Measurements from ENCODE around the gene TMEM154.
A peak's percentile ranks its signal among the peaks of the same experiment; 100 is the strongest.
"Not testable (repeated sequence)": the region's sequence is repeated elsewhere in the genome, so short reads cannot be mapped to it uniquely, and the experiment has no call there.

TMEM154 gene

GRCh38 chr4:152667781-152668180 is 12.0 kb downstream of the TMEM154 start:
- DNase-seq (ENCODE audit: low read depth in 2 of 2) = no peak

GRCh38 chr4:152666946-152667345 is 12.9 kb downstream of the TMEM154 start:
- DNase-seq (ENCODE audit: low read depth in 2 of 2) = no peak

- no peak for DNase-seq (ENCODE audit: low read depth in 2 of 2)
Observed at GRCh38 chr4:152665691-152666395, 14.0 kb downstream of the TMEM154 start.

GRCh38 chr4:152664067-152664378 is 15.8 kb downstream of the TMEM154 start:
- not testable (repeated sequence) for DNase-seq (ENCODE audit: low read depth in 2 of 2)

GRCh38 chr4:152663203-152664066 is 16.4 kb downstream of the TMEM154 start:
- no peak for DNase-seq (ENCODE audit: low read depth in 2 of 2)

GRCh38 chr4:152661649-152662048 is 18.1 kb downstream of the TMEM154 start:
- DNase-seq (ENCODE audit: low read depth in 2 of 2) = no peak

GRCh38 chr4:152660526-152660925 is 19.3 kb downstream of the TMEM154 start:
- no peak for DNase-seq (ENCODE audit: low read depth in 2 of 2)

GRCh38 chr4:152659806-152660205 is 20.0 kb downstream of the TMEM154 start:
- no peak for DNase-seq (ENCODE audit: low read depth in 2 of 2)

- DNase-seq (ENCODE audit: low read depth in 2 of 2) = no peak
Observed at GRCh38 chr4:152657657-152658056, 22.1 kb downstream of the TMEM154 start.

GRCh38 chr4:152655272-152656129 is 24.3 kb downstream of the TMEM154 start:
- no peak for DNase-seq (ENCODE audit: low read depth in 2 of 2)

GRCh38 chr4:152652102-152652501 is 27.7 kb downstream of the TMEM154 start:
- no peak for DNase-seq (ENCODE audit: low read depth in 2 of 2)

- no peak for DNase-seq (ENCODE audit: low read depth in 2 of 2)
Observed at GRCh38 chr4:152651473-152652060, 28.2 kb downstream of the TMEM154 start.

GRCh38 chr4:152646221-152646620 is 33.6 kb downstream of the TMEM154 start:
- DNase-seq (ENCODE audit: low read depth in 2 of 2) = no peak

- no peak for DNase-seq (ENCODE audit: low read depth in 2 of 2)
Observed at GRCh38 chr4:152644130-152644529, 35.7 kb downstream of the TMEM154 start.

- DNase-seq (ENCODE audit: low read depth in 2 of 2) = peak in 1 of 2 donors; percentile 1
Observed at GRCh38 chr4:152643153-152644035, 36.4 kb downstream of the TMEM154 start.

GRCh38 chr4:152640058-152640921 is 39.5 kb downstream of the TMEM154 start:
- DNase-seq (ENCODE audit: low read depth in 2 of 2) = no peak

- no peak for DNase-seq (ENCODE audit: low read depth in 2 of 2)
Observed at GRCh38 chr4:152635851-152636250, 43.9 kb downstream of the TMEM154 start.

GRCh38 chr4:152634110-152634760 is 45.6 kb downstream of the TMEM154 start:
- DNase-seq (ENCODE audit: low read depth in 2 of 2) = no peak

GRCh38 chr4:152633118-152633517 is 46.7 kb downstream of the TMEM154 start:
- no peak for DNase-seq (ENCODE audit: low read depth in 2 of 2)
